Neural progenitor cell (in vitro differentiated cells): ENCODE measurements around the gene NEURL1. TPM values are rescaled to one million over a fixed set of nuclear protein-coding genes. Genes with fewer than 3 reads are reported as not detected.
"Not testable (repeated sequence)": the region's sequence is repeated elsewhere in the genome, so short reads cannot be mapped to it uniquely, and the experiment has no call there.

Experiments
- DNase-seq: peaks from one replicate; pipeline ENCODE4 v3.0.0-alpha.2; 2016; ENCODE audit warnings: low spot score
- H2AFZ ChIP-seq: fragments of 200-600 bp; sonication (generic); replicated peaks from 2 replicates; pipeline ENCODE4 v1.6.1; 2016; ENCODE audit warnings: antibody characterized with exemption
- H3F3A ChIP-seq: fragments of 200-600 bp; sonication (generic); 2 replicates; pipeline ENCODE4 v1.6.1; 2016; ENCODE audit warnings: antibody characterized with exemption, low read depth
- H3K27ac ChIP-seq: fragments of 200-600 bp; sonication (generic); 2 replicates; pipeline ENCODE4 v1.5.1; 2016; ENCODE audit warnings: mild to moderate bottlenecking
- H3K27me3 ChIP-seq: fragments of 200-600 bp; sonication (generic); 2 replicates; pipeline ENCODE4 v1.6.1; 2016; ENCODE audit warnings: mild to moderate bottlenecking, moderate library complexity
- H3K36me3 ChIP-seq: fragments of 200-600 bp; sonication (generic); 2 replicates; pipeline ENCODE4 v1.5.1; 2016
- H3K4me1 ChIP-seq: fragments of 200-600 bp; sonication (generic); 2 replicates; pipeline ENCODE4 v1.6.1; 2016; ENCODE audit warnings: mixed run types
- H3K4me2 ChIP-seq: fragments of 200-600 bp; sonication (generic); 2 replicates; pipeline ENCODE4 v1.6.1; 2016
- H3K4me3 ChIP-seq: fragments of 200-600 bp; sonication (generic); 2 replicates; pipeline ENCODE4 v1.5.1; 2016
- H3K79me2 ChIP-seq: fragments of 200-600 bp; sonication (generic); 2 replicates; pipeline ENCODE4 v1.6.1; 2016; ENCODE audit warnings: low read depth
- H3K9ac ChIP-seq: fragments of 200-600 bp; sonication (generic); 2 replicates; pipeline ENCODE4 v1.6.1; 2016
- H3K9me3 ChIP-seq: fragments of 200-600 bp; sonication (generic); 2 replicates; pipeline ENCODE4 v1.5.1; 2016; ENCODE audit warnings: low read depth
- H4K20me1 ChIP-seq: fragments of 200-600 bp; sonication (generic); 2 replicates; pipeline ENCODE4 v1.6.1; 2016; ENCODE audit warnings: low read depth
- H3K27ac Mint-ChIP-seq: 3 replicates; pipeline ENCODE4 v1.8.0; 2021; ENCODE audit warnings: mixed read lengths
- H3K27me3 Mint-ChIP-seq: 2 replicates; pipeline ENCODE4 v1.8.0; 2022; ENCODE audit warnings: low read depth, mild to moderate bottlenecking, inconsistent platforms, moderate library complexity, mixed read lengths; ENCODE audit not compliant: insufficient read depth
- H3K36me3 Mint-ChIP-seq: 3 replicates; pipeline ENCODE4 v1.8.0; 2021; ENCODE audit warnings: mixed read lengths
- H3K4me1 Mint-ChIP-seq: 3 replicates; pipeline ENCODE4 v1.8.0; 2021; ENCODE audit warnings: mixed read lengths
- H3K4me3 Mint-ChIP-seq: 3 replicates; pipeline ENCODE4 v1.8.0; 2021; ENCODE audit warnings: mild to moderate bottlenecking, moderate library complexity, mixed read lengths
- H3K9me3 Mint-ChIP-seq: 3 replicates; pipeline ENCODE4 v1.8.0; 2020; ENCODE audit warnings: mixed read lengths
- EZH2 ChIP-seq: fragments of 200-600 bp; sonication (generic); IDR thresholded peaks from 2 replicates; pipeline ENCODE4 v1.6.1; 2017; ENCODE audit warnings: antibody characterized with exemption, mild to moderate bottlenecking, moderate library complexity
- EZH2phosphoT487 ChIP-seq: fragments of 200-600 bp; sonication (generic); IDR thresholded peaks from 2 replicates; pipeline ENCODE4 v1.6.1; 2017; ENCODE audit warnings: antibody characterized with exemption
- total RNA-seq: library from RNA; depleted of rRNA; stranded (reverse); fragments of >200 nt; gene quantifications from 2 replicates; pipeline ENCODE4 v1.2.3, GENCODE V29; 2015; ENCODE audit warnings: low replicate concordance
- TF ChIP-seq, protein P1 (sequence below): fragments of 200-600 bp; sonication (generic); IDR thresholded peaks from 2 replicates; pipeline ENCODE4 v1.5.1; 2017; ENCODE audit warnings: antibody characterized with exemption, mild to moderate bottlenecking

The NEURL1 gene
- total RNA-seq, 1 donor from 2014 or later: 0.06 TPM

DNA sequence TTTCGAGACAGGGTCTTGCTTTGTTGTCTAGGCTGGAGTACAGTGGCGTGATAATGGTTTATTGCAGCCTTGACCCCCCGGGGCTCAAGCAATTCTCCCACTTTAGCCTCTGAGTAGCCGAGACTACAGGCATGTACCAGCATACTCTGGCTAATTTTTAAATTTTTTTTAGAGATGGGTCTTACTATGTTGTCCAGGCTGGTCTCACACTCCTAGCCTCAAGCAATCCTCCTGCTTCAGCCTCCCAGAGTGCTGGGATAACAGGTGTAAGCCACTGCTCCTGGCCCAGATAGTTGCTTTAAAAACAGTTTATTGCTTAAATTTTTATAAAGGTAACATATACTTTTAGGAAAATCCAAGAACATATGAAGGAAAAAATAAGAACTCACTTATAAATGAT lies 26.3 kb downstream of the NEURL1 start:
- no peak overlapping the region for H3K27ac Mint-ChIP-seq
- H3K4me3 ChIP-seq: no peak overlapping the region

DNA sequence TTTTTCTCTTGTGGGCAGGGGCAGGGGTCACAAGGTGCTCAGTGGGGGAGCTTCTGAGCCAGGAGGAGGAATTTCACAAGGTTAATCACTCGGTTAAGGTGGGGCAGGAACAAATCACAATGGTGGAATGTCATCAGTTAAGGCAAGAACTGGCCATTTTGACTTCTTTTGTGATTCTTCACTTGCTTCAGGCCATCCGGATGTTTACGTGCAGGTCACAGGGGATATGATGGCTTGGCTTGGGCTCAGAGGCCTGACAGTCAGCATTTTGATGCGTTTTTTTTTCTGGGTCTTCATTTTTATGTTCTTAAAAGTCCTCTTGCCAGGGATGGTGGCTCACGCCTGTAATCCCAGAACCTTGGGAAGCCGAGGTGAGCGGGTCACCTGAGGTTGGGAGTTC lies 28.5 kb downstream of the NEURL1 start:
- not testable (repeated sequence) for H2AFZ ChIP-seq, H3K9ac ChIP-seq, H3K4me3 ChIP-seq, H3K9me3 ChIP-seq, H3K79me2 ChIP-seq, H3K36me3 Mint-ChIP-seq, H3F3A ChIP-seq, DNase-seq, H3K9me3 Mint-ChIP-seq, H3K27ac Mint-ChIP-seq, H3K36me3 ChIP-seq, H3K4me1 ChIP-seq, H3K4me3 Mint-ChIP-seq, H3K4me2 ChIP-seq, H3K4me1 Mint-ChIP-seq, H4K20me1 ChIP-seq, H3K27ac ChIP-seq, H3K27me3 ChIP-seq, H3K27me3 Mint-ChIP-seq

More for the DNA sequence above, 26.3 kb downstream of the NEURL1 start:
- no peak overlapping the region for H3K9ac ChIP-seq
- no peak overlapping the region for H3K27ac ChIP-seq
- TF ChIP-seq EZH2phosphoT487 (no peak), EZH2 (no peak)
- TF ChIP-seq, protein P1, sequence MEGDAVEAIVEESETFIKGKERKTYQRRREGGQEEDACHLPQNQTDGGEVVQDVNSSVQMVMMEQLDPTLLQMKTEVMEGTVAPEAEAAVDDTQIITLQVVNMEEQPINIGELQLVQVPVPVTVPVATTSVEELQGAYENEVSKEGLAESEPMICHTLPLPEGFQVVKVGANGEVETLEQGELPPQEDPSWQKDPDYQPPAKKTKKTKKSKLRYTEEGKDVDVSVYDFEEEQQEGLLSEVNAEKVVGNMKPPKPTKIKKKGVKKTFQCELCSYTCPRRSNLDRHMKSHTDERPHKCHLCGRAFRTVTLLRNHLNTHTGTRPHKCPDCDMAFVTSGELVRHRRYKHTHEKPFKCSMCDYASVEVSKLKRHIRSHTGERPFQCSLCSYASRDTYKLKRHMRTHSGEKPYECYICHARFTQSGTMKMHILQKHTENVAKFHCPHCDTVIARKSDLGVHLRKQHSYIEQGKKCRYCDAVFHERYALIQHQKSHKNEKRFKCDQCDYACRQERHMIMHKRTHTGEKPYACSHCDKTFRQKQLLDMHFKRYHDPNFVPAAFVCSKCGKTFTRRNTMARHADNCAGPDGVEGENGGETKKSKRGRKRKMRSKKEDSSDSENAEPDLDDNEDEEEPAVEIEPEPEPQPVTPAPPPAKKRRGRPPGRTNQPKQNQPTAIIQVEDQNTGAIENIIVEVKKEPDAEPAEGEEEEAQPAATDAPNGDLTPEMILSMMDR: no peak
- H3K4me2 ChIP-seq: no peak overlapping the region
- H3K36me3 Mint-ChIP-seq: no peaks in the 10 kb centered on the region
- no peaks in the 10 kb centered on the region for H3K9me3 Mint-ChIP-seq
- H2AFZ ChIP-seq: no peak overlapping the region
- no peaks in the 10 kb centered on the region for H3K4me1 ChIP-seq
- peaks cover 3% of the 10 kb centered on the region for H3K4me1 Mint-ChIP-seq
- H3K27me3 Mint-ChIP-seq: peaks cover 6% of the 10 kb centered on the region
- H4K20me1 ChIP-seq: no peaks in the 10 kb centered on the region
- H3K79me2 ChIP-seq: no peaks in the 10 kb centered on the region
- DNase-seq: no peak
- no peaks in the 10 kb centered on the region for H3F3A ChIP-seq
- H3K4me3 Mint-ChIP-seq: no peak overlapping the region
- H3K9me3 ChIP-seq: no peaks in the 10 kb centered on the region
- no peaks in the 10 kb centered on the region for H3K27me3 ChIP-seq
- no peaks in the 10 kb centered on the region for H3K36me3 ChIP-seq

DNA sequence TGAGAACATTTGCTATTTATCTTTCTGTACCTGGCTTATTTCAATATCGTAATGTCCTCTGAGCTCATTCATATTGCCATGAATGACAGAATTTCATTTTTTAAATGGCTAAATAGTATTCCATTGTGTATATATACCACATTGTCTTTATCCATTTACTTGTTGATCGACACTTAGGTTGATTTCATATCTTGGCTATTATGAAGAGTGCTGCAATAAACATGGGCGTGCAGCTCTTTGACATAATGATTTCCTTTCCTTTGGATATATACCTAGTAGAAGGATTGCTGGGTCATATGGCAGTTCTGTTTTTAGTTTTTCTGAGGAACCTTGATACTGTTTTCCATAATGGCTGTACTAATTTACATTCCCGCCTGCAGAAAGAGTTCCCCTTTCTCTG lies 30.2 kb downstream of the NEURL1 start:
- peaks cover 10% of the 10 kb centered on the region for H3K9me3 Mint-ChIP-seq
- H3K4me2 ChIP-seq: no peak overlapping the region
- H3K27me3 Mint-ChIP-seq: peaks cover 8% of the 10 kb centered on the region
- DNase-seq: no peak
- no peaks in the 10 kb centered on the region for H3K36me3 Mint-ChIP-seq
- no peak overlapping the region for H3K4me3 ChIP-seq
- H3K27ac Mint-ChIP-seq: no peak overlapping the region
- no peak overlapping the region for H3K4me3 Mint-ChIP-seq
- H3F3A ChIP-seq: no peaks in the 10 kb centered on the region
- no peak overlapping the region for H3K9ac ChIP-seq
- H3K9me3 ChIP-seq: no peaks in the 10 kb centered on the region
- TF ChIP-seq EZH2phosphoT487 (no peak), EZH2 (no peak)
- TF ChIP-seq, protein P1: no peak
- no peaks in the 10 kb centered on the region for H3K27me3 ChIP-seq
- H3K4me1 Mint-ChIP-seq: peaks cover 3% of the 10 kb centered on the region
- H3K27ac ChIP-seq: no peak overlapping the region
- no peaks in the 10 kb centered on the region for H4K20me1 ChIP-seq
- H3K4me1 ChIP-seq: no peaks in the 10 kb centered on the region
- no peak overlapping the region for H2AFZ ChIP-seq
- H3K79me2 ChIP-seq: no peaks in the 10 kb centered on the region
- no peaks in the 10 kb centered on the region for H3K36me3 ChIP-seq

DNA sequence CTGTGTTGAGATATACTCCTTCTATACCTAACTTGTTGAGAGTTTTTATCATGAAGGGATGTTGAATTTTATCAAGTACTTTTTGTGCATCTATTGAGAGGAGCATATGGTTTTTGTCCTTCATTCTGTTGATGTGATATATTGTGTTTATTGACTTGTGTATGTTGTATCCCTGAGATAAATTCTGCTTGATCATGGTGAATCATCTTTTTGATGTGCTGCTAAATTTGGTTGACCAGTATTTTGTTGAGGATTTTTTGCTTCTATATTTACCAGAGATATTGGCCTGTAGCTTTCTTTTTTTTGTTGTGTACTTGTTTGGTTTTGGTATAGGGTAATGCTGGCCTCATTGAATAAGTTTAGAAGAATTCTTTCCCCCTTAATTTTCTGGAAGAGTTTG lies 32.4 kb downstream of the NEURL1 start:
- H3K4me1 Mint-ChIP-seq: no peaks in the 10 kb centered on the region
- Histone ChIP-seq H3K4me3 (no peak overlapping the region), H2AFZ (no peak overlapping the region), H3K9ac (no peak overlapping the region), H3K4me1 (no peaks in the 10 kb centered on the region), H3K9me3 (no peaks in the 10 kb centered on the region), H3K27ac (no peak overlapping the region), H3F3A (no peaks in the 10 kb centered on the region), H3K27me3 (no peaks in the 10 kb centered on the region), H3K36me3 (no peaks in the 10 kb centered on the region), H3K4me2 (no peak overlapping the region), H3K79me2 (no peaks in the 10 kb centered on the region), H4K20me1 (no peaks in the 10 kb centered on the region)
- H3K9me3 Mint-ChIP-seq: peaks cover 20% of the 10 kb centered on the region
- H3K27me3 Mint-ChIP-seq: peaks cover 8% of the 10 kb centered on the region
- no peak for DNase-seq
- no peaks in the 10 kb centered on the region for H3K36me3 Mint-ChIP-seq
- H3K27ac Mint-ChIP-seq: no peak overlapping the region
- TF ChIP-seq, protein P1: no peak
- TF ChIP-seq EZH2phosphoT487 (no peak), EZH2 (no peak)
- no peak overlapping the region for H3K4me3 Mint-ChIP-seq

DNA sequence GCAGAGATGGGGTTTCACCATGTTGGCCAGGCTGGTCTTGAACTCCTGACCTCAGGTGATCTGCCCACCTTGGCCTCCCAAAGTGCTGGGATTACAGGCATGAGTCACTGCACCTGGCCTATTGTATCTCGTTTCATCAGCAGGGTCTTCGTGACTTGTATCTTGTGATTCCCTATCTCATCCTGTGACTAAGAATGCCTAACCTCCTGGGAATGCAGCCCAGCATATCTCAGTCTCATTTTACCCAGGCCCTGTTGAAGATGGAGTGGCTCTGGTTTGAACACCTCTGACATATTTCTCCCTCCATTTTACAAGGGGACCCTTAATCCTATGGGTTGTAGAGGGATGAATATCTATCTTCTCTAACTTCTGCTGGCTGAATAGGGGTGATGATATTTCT lies 34.0 kb downstream of the NEURL1 start:
- not testable (repeated sequence) for H3K27ac Mint-ChIP-seq, DNase-seq, H3K27me3 Mint-ChIP-seq

More for the DNA sequence above, 34.0 kb downstream of the NEURL1 start:
- not testable (repeated sequence) for H3K4me3 Mint-ChIP-seq, H3K9me3 ChIP-seq, H2AFZ ChIP-seq, H3K27ac ChIP-seq, H3K4me3 ChIP-seq, H3K9ac ChIP-seq, H3F3A ChIP-seq, H3K4me2 ChIP-seq, H3K36me3 ChIP-seq, H3K79me2 ChIP-seq, H3K4me1 Mint-ChIP-seq, H3K36me3 Mint-ChIP-seq, H4K20me1 ChIP-seq, H3K27me3 ChIP-seq, H3K4me1 ChIP-seq
- peaks cover 25% of the 10 kb centered on the region for H3K9me3 Mint-ChIP-seq
